Endodermal cell (in vitro differentiated cells): ENCODE results near the gene ZNF174. TPM values are rescaled to one million over a fixed set of nuclear protein-coding genes. Genes with fewer than 3 reads are reported as not detected.

ENCODE experiments used
- DNase-seq: peaks from one replicate; pipeline ENCODE4 v3.0.0-alpha.2; 2017
- H3K27ac ChIP-seq: 2 replicates; pipeline ENCODE4 v1.5.1; 2013; ENCODE audit warnings: mild to moderate bottlenecking, low read depth, low read length, moderate library complexity
- H3K27me3 ChIP-seq: 2 replicates; pipeline ENCODE4 v1.6.1; 2013; ENCODE audit warnings: mild to moderate bottlenecking, low read length, moderate library complexity; ENCODE audit not compliant: insufficient read depth, control insufficient read depth, poor library complexity, severe bottlenecking
- H3K36me3 ChIP-seq: 2 replicates; pipeline ENCODE4 v1.7.0; 2013; ENCODE audit warnings: mild to moderate bottlenecking, low read length, moderate library complexity; ENCODE audit not compliant: control insufficient read depth, insufficient read depth
- H3K4me1 ChIP-seq: one replicate; pipeline ENCODE4 v1.7.0; 2013; ENCODE audit warnings: low read length; ENCODE audit not compliant: control insufficient read depth, insufficient read depth
- H3K4me3 ChIP-seq: 2 replicates; pipeline ENCODE4 v1.5.1; 2013; ENCODE audit warnings: mild to moderate bottlenecking, low read length, moderate library complexity
- H3K9ac ChIP-seq: 2 replicates; pipeline ENCODE4 v1.6.1; 2013; ENCODE audit warnings: mild to moderate bottlenecking, low read length, moderate library complexity; ENCODE audit not compliant: poor library complexity, severe bottlenecking; ENCODE audit errors: extremely low read depth
- H3K9me3 ChIP-seq: 2 replicates; pipeline ENCODE4 v1.6.1; 2013; ENCODE audit warnings: mild to moderate bottlenecking, low read length, moderate library complexity; ENCODE audit not compliant: control insufficient read depth
- H3K27ac Mint-ChIP-seq: 2 replicates; pipeline ENCODE4 v1.8.0; 2020; ENCODE audit warnings: mixed read lengths
- H3K27me3 Mint-ChIP-seq: 2 replicates; pipeline ENCODE4 v1.8.0; 2021; ENCODE audit warnings: mild to moderate bottlenecking, mixed read lengths; ENCODE audit not compliant: insufficient read depth
- H3K36me3 Mint-ChIP-seq: 2 replicates; pipeline ENCODE4 v1.8.0; 2020; ENCODE audit warnings: low read depth, mixed read lengths
- H3K4me1 Mint-ChIP-seq: 2 replicates; pipeline ENCODE4 v1.8.0; 2020; ENCODE audit warnings: mixed read lengths
- H3K4me3 Mint-ChIP-seq: 2 replicates; pipeline ENCODE4 v1.8.0; 2020; ENCODE audit warnings: mild to moderate bottlenecking, moderate library complexity, mixed read lengths
- H3K9me3 Mint-ChIP-seq: 2 replicates; pipeline ENCODE4 v1.8.0; 2020; ENCODE audit warnings: mild to moderate bottlenecking, mixed read lengths
- WGBS, 2 experiments: methylation state at CpG; one replicate each; pipeline versions ENCODE4 v1.1.5 to v1.1.7; 2013; ENCODE audit warnings: missing lambda C conversion rate in 2 of 2, mixed read lengths in 1 of 2; ENCODE audit not compliant: insufficient coverage in 1 of 2, insufficient read length in 1 of 2; 5-methylcytosine and 5-hydroxymethylcytosine counted together
- total RNA-seq, 2 donors: library from RNA; stranded (reverse); fragmentation: NEBNext Ultra II Directional in 1 of 2; extraction: Animal tissue kit (Norgen Biotek cat#: 25700) in 1 of 2; gene quantifications; 2 replicates in 1 of 2; 3 replicates in 1 of 2; pipeline ENCODE4 v1.2.1, GENCODE V29; 2021
- TF ChIP-seq, protein P1 (sequence below): fragments of 200-600 bp; sonication (generic); conservative IDR thresholded peaks from 2 replicates; pipeline ENCODE4 v1.5.0; 2021; ENCODE audit warnings: antibody characterized with exemption, mild to moderate bottlenecking

The ZNF174 gene
- total RNA-seq, 2 donors from 2014 or later: 11.0 to 13.5 TPM

GRCh38 chr16:3444032-3444388 is 43.0 kb downstream of the ZNF174 start:
- WGBS, 2 experiments: 39 to 76% methylated on average over 5 to 10 of the region's 10 CpGs
- H3K27ac ChIP-seq: peak overlapping the region; percentile 64
- Mint-ChIP-seq H3K27me3 (peaks cover 12% of the 10 kb centered on the region), H3K4me1 (peaks cover 2% of the 10 kb centered on the region), H3K4me3 (peak overlapping the region; percentile 85), H3K9me3 (peaks cover 36% of the 10 kb centered on the region), H3K36me3 (peaks cover 34% of the 10 kb centered on the region), H3K27ac (peak overlapping the region; percentile 96)
- H3K4me3 ChIP-seq: peak overlapping the region; percentile 97
- peaks cover 9% of the 10 kb centered on the region for H3K9me3 ChIP-seq
- H3K9ac ChIP-seq: peak overlapping the region; percentile 76
- peak; percentile 67 for DNase-seq
- H3K27me3 ChIP-seq: no peaks in the 10 kb centered on the region
- TF ChIP-seq, protein P1, sequence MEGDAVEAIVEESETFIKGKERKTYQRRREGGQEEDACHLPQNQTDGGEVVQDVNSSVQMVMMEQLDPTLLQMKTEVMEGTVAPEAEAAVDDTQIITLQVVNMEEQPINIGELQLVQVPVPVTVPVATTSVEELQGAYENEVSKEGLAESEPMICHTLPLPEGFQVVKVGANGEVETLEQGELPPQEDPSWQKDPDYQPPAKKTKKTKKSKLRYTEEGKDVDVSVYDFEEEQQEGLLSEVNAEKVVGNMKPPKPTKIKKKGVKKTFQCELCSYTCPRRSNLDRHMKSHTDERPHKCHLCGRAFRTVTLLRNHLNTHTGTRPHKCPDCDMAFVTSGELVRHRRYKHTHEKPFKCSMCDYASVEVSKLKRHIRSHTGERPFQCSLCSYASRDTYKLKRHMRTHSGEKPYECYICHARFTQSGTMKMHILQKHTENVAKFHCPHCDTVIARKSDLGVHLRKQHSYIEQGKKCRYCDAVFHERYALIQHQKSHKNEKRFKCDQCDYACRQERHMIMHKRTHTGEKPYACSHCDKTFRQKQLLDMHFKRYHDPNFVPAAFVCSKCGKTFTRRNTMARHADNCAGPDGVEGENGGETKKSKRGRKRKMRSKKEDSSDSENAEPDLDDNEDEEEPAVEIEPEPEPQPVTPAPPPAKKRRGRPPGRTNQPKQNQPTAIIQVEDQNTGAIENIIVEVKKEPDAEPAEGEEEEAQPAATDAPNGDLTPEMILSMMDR: no peak
- no peaks in the 10 kb centered on the region for H3K4me1 ChIP-seq
- peaks cover 22% of the 10 kb centered on the region for H3K36me3 ChIP-seq

DNA sequence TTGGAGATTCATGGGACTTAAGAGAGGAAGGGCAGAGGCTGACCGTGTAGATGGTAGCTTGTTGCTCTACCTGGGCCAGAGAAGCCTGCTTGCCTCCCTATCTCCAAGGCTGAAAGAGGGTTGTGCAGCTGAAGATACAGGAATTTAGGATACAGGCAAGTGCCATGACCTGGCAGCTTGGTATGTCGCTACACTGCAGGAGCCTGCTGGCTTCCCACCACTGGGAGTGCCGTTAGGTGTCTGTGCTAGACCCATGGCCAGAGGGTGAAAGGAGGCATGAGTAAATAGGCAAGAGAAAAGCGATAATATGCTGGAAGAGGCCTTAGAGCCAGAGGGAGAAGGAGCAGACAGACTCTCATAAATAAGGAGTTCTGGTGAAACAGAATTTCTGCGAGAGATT is 53.1 kb downstream of the ZNF174 start:
- WGBS, 2 experiments: 85 to 91% methylated on average over 5 of the region's 5 CpGs
- no peak overlapping the region for H3K27ac Mint-ChIP-seq

DNA sequence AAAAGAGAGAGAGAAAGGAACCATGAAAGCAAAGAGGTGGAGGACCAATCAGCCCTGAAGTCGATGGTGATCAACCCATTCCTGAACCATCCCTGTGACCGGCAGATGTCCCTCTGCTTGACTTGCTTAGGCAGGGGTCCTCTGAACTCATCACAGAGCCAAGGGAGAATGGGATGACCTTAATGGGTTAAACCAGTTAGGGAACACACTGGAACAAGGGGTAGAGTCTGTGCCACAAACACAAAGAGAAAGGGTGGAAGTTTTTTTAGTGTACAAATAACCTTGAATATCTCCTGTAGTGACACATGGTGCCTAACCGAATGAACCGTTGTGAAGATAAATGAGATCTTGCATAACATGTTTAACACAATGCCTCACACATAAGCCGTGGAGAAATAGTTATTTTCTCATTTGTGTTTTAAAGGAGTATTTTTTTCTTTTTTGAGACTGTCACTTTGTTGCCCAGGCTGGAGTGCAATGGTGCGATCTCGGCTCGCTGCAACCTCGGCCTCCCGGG is 53.7 kb downstream of the ZNF174 start:
- Histone ChIP-seq H3K27me3 (no peaks in the 10 kb centered on the region), H3K27ac (no peak overlapping the region), H3K4me1 (peaks cover 3% of the 10 kb centered on the region), H3K36me3 (no peaks in the 10 kb centered on the region), H3K9ac (no peak overlapping the region), H3K4me3 (no peak overlapping the region), H3K9me3 (no peaks in the 10 kb centered on the region)
- Mint-ChIP-seq H3K27me3 (no peaks in the 10 kb centered on the region), H3K36me3 (peaks cover 14% of the 10 kb centered on the region), H3K9me3 (peaks cover 6% of the 10 kb centered on the region), H3K4me3 (no peak overlapping the region), H3K4me1 (peaks cover 11% of the 10 kb centered on the region), H3K27ac (no peak overlapping the region)
- 96% methylated on average over 9 to 10 of the region's 10 CpGs for WGBS, 2 experiments
- no peak for DNase-seq
- TF ChIP-seq, protein P1: no peak

More for the DNA sequence above, 53.1 kb downstream of the ZNF174 start:
- Histone ChIP-seq H3K36me3 (peaks cover 4% of the 10 kb centered on the region), H3K27ac (no peak overlapping the region), H3K4me1 (no peaks in the 10 kb centered on the region), H3K9me3 (no peaks in the 10 kb centered on the region), H3K4me3 (no peak overlapping the region), H3K9ac (no peak overlapping the region), H3K27me3 (no peaks in the 10 kb centered on the region)
- TF ChIP-seq, protein P1: peak; percentile 28
- peaks cover 5% of the 10 kb centered on the region for H3K4me1 Mint-ChIP-seq
- H3K9me3 Mint-ChIP-seq: peaks cover 8% of the 10 kb centered on the region
- no peak overlapping the region for H3K4me3 Mint-ChIP-seq
- no peaks in the 10 kb centered on the region for H3K27me3 Mint-ChIP-seq
- DNase-seq: peak; percentile 80
- peaks cover 19% of the 10 kb centered on the region for H3K36me3 Mint-ChIP-seq
